Heart left ventricle (tissue), 13 donors: ENCODE measurements around the gene KIRREL3.

Experiments
- POLR2A ChIP-seq, 2 donors: fragments of 450-650 bp; IDR thresholded peaks; one replicate each; pipeline ENCODE4 v1.6.1; 2017; ENCODE audit warnings: antibody characterized with exemption in 2 of 2, mild to moderate bottlenecking in 2 of 2, moderate library complexity in 2 of 2
- TF ChIP-seq, protein P1 (sequence below), 12 donors: fragments of 200-600 bp; sonication (generic) in 4 of 12; IDR thresholded peaks; one replicate each; pipeline versions ENCODE4 v1.5.0 to v1.8.0; 2018 to 2022; ENCODE audit warnings: antibody characterized with exemption in 12 of 12, mild to moderate bottlenecking in 5 of 12
- donor health status: ischemic (EF 13 %, LVEDD 7.1; RV severe dilation, severe dysfunction).
- donor health status: DM: no; HTN: yes; CAD: no.
- donor health status: DM: no; HTN: no; CAD: no.
- donor health status: ischemic (EF 25% LVEDD 6.9; RV normal size, moderate dysfunction).
- donor health status: ischemic (EF 25% LVEDD 5.7; RV mildly dilated, moderate dysfunction).
- donor health status: ischemic (EF 35%, LVEDD 5.7; RV mildly dilated, moderate dysfunction).
- donor health status: nonischemic (EF 11% LVEDD 7.7; RV severe dilation, severe dysfunction).
- donor health status: DM: yes; HTN: yes; CAD: no.
- donor health status: PGD.
- donor health status: ischemic (EF 29% LVEDD 5.4; RV normal size, mild dysfunction).
- donor health status: nonischemic (EF 23%, LVEDD 6.1; RV moderate dilation, normal function).

DNA sequence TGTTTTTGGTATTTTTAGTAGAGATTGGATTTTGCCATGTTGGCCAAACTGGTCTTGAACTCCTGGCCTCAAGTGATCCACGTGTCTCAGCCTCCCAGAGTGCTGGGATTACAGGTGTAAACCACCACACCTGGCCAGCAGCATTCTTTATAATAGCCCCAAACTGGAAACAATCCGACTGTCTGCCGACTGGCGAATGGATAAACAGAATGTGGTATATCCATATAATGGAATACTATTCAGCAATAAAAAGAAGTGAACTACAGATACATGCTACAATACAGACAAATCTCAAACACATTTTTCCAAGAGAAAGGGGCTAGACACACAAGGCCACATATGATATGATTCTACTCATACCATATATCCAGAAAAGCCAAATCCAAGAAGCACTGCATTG lies 493.8 kb downstream of the KIRREL3 start:
- TF ChIP-seq, protein P1, sequence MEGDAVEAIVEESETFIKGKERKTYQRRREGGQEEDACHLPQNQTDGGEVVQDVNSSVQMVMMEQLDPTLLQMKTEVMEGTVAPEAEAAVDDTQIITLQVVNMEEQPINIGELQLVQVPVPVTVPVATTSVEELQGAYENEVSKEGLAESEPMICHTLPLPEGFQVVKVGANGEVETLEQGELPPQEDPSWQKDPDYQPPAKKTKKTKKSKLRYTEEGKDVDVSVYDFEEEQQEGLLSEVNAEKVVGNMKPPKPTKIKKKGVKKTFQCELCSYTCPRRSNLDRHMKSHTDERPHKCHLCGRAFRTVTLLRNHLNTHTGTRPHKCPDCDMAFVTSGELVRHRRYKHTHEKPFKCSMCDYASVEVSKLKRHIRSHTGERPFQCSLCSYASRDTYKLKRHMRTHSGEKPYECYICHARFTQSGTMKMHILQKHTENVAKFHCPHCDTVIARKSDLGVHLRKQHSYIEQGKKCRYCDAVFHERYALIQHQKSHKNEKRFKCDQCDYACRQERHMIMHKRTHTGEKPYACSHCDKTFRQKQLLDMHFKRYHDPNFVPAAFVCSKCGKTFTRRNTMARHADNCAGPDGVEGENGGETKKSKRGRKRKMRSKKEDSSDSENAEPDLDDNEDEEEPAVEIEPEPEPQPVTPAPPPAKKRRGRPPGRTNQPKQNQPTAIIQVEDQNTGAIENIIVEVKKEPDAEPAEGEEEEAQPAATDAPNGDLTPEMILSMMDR (IDR thresholded peaks at IDR 0.05): no peak
- TF ChIP-seq POLR2A (IDR thresholded peaks at IDR 0.05): no peak
